ENCODE results near the gene CDON.

CDON gene, protein sequence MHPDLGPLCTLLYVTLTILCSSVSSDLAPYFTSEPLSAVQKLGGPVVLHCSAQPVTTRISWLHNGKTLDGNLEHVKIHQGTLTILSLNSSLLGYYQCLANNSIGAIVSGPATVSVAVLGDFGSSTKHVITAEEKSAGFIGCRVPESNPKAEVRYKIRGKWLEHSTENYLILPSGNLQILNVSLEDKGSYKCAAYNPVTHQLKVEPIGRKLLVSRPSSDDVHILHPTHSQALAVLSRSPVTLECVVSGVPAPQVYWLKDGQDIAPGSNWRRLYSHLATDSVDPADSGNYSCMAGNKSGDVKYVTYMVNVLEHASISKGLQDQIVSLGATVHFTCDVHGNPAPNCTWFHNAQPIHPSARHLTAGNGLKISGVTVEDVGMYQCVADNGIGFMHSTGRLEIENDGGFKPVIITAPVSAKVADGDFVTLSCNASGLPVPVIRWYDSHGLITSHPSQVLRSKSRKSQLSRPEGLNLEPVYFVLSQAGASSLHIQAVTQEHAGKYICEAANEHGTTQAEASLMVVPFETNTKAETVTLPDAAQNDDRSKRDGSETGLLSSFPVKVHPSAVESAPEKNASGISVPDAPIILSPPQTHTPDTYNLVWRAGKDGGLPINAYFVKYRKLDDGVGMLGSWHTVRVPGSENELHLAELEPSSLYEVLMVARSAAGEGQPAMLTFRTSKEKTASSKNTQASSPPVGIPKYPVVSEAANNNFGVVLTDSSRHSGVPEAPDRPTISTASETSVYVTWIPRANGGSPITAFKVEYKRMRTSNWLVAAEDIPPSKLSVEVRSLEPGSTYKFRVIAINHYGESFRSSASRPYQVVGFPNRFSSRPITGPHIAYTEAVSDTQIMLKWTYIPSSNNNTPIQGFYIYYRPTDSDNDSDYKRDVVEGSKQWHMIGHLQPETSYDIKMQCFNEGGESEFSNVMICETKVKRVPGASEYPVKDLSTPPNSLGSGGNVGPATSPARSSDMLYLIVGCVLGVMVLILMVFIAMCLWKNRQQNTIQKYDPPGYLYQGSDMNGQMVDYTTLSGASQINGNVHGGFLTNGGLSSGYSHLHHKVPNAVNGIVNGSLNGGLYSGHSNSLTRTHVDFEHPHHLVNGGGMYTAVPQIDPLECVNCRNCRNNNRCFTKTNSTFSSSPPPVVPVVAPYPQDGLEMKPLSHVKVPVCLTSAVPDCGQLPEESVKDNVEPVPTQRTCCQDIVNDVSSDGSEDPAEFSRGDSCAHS (N-terminal part only)

GRCh38 chr11:126062679-126063506 is at the start of gene CDON:
TSS of gene CDON (minus strand) at chr11:126062866. CDS start at chr11:126023476, 39,390 bp downstream.
- peak; percentile 98 for DNase-seq

DNA sequence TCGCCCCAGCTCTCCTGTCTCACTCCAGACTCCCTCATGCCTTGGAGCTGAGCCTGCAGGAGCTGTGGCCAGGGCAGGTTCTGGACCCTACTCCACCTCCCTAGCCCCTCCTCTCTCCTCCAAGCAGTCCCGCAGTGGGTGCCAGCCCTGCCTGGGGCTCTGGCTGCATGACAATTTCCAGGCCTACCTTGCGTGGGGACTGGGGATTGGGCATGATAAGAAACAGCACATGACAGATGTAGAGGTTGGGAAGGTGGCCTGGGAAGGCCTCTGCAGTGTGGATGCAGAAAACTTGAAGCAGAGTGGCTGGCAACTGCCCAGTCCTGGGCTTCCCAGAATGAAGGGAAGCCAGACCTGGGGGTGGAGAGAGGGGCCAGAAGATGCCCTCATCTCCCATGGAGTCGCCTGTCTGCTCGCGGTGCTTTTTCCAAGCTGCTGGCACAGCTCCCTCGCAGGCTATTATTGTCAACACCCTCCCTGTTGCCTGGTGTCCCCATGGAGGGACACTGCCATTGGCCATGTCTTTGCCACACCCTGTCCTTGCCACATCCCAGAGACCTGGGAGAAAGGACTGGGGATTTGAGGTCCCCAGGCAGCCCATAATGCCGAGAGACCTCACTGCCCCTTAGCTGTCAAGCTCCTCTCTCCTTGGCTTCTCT is 48.9 kb upstream of the CDON start:
- no peak for DNase-seq

DNA sequence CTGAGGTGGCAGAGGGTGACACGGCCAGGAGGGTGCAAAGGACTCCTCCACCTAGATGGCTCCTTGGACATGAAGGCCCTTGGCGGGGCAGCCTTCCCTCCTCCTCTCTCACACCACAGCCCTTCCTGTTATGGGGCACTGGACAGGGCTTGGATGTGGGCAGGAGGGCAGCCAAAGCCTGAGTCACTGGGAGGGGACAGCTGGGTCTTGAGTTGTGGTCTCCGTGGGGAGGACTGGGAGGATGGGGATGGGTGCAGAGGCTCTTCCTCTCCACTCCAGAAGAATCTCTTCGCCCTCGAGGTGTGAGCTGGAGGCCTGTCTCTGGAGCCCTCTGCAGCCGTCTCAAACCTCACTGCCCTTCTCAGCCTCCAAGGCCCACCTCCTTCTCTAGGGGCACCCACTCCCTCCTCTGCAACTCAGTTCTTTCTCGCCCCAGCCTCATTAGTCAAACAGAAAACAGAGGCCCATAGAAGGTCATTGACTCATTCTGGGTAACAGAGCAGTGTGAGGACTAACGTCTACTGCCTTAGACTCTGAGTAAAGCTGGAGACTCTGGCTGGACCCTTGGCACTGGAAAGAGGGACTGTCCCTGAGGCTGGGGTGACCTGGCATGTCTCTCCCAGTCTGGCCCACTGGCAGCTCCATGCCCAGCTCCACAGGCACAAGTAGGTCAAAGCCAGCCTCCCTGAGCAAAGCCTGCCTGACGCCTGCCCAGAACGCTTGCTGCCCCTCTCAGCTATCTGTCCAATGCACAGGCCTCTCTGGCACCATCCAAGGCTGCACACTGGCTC is 47.5 kb upstream of the CDON start:
- no peak for DNase-seq

GRCh38 chr11:126106594-126107328 is 44.1 kb upstream of the CDON start:
- no peak for DNase-seq

DNA sequence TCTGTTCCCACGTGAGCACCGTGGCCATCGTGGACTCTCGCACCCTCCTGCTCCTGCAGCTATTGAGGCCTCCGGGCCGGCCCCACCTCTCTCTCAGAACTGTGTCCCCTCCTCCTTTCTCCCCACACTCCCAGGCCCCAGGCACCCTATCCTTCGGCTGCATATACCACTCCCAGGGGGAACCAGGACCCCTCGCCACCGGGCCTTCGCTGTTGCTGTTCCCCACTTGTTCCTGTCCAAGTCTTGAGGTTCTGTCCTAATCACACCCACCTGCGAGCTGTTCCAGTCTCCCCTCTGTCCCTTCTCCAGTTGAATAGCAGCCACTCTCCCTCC is 43.0 kb upstream of the CDON start:
- DNase-seq: no peak

DNA sequence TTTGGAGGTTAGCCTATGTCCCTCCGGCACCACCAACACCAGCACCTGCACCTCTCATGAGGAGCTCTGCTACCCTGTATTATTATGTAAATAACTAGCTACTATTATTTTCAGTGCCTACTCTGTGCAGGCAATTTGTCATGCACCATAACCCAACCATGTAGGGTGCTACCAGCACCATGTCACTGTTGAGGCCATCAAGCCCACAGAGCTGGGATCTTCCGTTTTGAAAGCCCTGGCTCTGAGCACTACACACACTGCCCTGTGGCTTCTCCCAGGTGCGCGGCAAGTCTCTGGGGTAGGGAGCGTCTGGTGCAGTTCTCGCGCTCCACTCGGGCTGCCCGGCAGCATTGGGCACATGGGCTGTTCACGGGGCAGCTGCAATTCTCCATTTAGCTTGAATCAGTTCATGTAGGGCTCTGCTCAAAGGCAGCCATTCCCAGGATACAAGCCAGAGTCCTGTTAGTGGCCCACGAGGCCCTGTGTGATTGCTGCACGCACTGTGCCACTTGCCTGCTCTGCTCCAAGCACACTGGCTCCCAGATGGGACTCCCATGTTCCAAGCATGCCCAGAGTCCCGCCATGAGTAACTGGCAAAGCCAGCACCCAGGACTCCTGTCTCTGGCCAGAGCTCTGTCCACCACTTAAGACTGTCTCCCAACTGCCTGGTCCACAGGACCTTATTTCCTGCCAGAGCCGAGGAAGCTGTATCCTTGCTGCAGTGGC is 42.5 kb upstream of the CDON start:
- DNase-seq: no peak

GRCh38 chr11:126104420-126104819 is 41.8 kb upstream of the CDON start:
- no peak for DNase-seq

GRCh38 chr11:126103150-126103549 is 40.5 kb upstream of the CDON start:
- no peak for DNase-seq

GRCh38 chr11:126102436-126102981 is 39.8 kb upstream of the CDON start:
- no peak for DNase-seq

DNA sequence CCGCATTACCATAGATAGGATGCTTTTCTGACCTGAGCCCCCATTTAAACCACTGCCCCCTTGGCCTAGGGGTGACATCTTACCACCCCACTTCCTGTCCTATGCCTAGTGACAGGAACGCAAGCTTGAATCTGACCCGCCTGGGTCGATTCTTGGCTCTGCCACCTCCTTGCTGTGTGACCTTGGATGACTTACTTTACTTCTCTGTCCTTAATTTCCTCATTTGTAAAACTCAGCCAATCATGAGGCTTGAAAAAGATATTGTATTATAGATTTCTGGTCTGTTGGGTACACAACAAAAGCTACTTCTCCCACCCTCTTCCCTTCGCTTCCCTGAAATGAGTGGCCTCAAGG is 39.2 kb upstream of the CDON start:
- no peak for DNase-seq

- DNase-seq: no peak
These were observed 38.7 kb upstream of the CDON start for GRCh38 chr11:126101251-126101929.

DNA sequence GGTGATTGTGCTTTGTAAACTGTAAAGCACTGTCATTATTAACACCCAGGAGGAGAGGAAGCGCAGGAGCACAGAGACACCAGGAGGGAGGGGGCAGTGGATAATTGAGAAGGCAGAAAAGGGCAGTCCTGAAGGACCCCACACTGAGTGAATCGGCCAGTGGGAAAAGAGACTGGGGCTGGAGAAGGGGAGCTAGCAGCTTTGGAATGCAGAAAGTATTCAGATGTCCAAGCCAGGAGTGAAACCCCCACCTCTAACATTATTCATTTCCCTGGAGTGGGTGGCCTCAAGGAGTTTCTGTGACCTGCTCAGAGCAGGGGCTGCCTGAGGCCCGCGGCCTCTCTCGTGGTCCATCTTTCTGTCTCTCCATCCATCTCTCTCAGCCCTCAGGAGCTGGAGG is 38.0 kb upstream of the CDON start:
- DNase-seq: no peak

DNA sequence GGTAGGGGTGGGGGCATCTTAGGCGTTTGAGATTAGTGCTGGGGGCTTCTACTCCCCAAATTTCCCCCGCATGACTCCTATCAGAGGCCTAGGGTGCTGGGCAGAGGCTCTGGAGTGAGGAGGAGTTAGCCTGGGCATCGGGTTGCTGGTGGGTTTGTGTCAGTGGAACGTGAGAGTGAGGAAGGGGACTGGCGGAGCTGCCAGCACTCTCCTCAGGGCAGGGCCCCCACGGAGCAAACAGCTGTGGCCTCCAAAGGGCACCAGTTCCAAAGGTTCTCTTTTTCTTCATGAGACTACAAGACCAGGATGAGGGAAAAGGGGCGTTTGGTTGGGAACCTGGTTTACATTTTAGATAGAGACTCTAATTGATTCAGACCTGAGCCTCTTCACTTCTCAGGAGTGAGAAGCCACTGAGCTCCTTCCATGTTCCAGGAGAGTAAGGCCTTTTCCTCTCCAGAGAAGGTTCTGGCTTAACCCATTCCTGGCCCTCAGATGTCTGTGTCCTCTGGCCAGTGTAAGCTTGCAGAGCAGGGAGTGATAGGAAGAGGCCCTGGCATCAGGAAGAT is 35.6 kb upstream of the CDON start:
- no peak for DNase-seq

- no peak for DNase-seq
These were observed 33.1 kb upstream of the CDON start for GRCh38 chr11:126095745-126096144.

DNA sequence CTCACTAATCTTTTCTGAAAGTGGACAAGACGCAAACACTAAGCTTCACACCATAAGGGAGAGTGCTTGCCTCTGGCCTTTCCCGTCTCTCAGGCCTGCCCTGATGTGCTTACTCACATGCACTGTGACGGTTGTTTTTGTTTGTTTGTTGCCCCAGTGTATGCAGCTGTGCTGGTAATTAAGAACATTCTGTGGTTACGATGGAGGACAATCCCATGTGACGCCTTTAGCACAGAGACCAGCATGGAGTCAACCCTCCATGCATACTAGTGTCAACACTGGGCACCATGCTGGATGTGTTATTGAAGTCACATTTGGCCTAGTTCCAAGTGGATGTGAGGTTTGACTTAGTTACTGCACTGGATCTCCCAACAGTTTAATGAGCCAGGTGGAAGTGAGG is 27.8 kb upstream of the CDON start:
- DNase-seq: peak; percentile 86

GRCh38 chr11:126088999-126089398 is 26.3 kb upstream of the CDON start:
- no peak for DNase-seq

GRCh38 chr11:126086248-126086647 is 23.6 kb upstream of the CDON start:
- no peak for DNase-seq

GRCh38 chr11:126084608-126084912 is 21.9 kb upstream of the CDON start:
- no peak for DNase-seq

All from NCI-H1092 treated with DMSO at 0.1 percent for 48 hours (cell line).